Activated naive CD8-positive, alpha-beta T cell treated with anti-CD3 and anti-CD28 coated beads for 36 hours (primary cell): ENCODE data around the gene LRRC4. TPM values are rescaled to one million over a fixed set of nuclear protein-coding genes. Genes with fewer than 3 reads are reported as not detected.

Experiments used
- DNase-seq: peaks from one replicate; pipeline ENCODE4 v3.0.0; 2021
- H3K27ac Mint-ChIP-seq: one replicate; pipeline ENCODE4 v1.8.0; 2022; ENCODE audit warnings: mild to moderate bottlenecking, moderate library complexity, mixed read lengths
- H3K27me3 Mint-ChIP-seq: one replicate; pipeline ENCODE4 v1.8.0; 2022; ENCODE audit warnings: mild to moderate bottlenecking, mixed read lengths
- H3K36me3 Mint-ChIP-seq: one replicate; pipeline ENCODE4 v1.8.0; 2021; ENCODE audit warnings: mild to moderate bottlenecking, mixed read lengths
- H3K4me1 Mint-ChIP-seq: one replicate; pipeline ENCODE4 v1.8.0; 2021; ENCODE audit warnings: mixed read lengths
- H3K4me3 Mint-ChIP-seq: one replicate; pipeline ENCODE4 v1.8.0; 2022; ENCODE audit warnings: mild to moderate bottlenecking, moderate library complexity, mixed read lengths
- H3K9me3 Mint-ChIP-seq: one replicate; pipeline ENCODE4 v1.8.0; 2022; ENCODE audit warnings: mixed read lengths
- total RNA-seq, 2 experiments: library from RNA; stranded (reverse); gene quantifications; one replicate each; pipeline ENCODE4 v1.2.3, GENCODE V29; 2021

Gene LRRC4
- total RNA-seq, 2 experiments from 2014 or later: not detected

DNA sequence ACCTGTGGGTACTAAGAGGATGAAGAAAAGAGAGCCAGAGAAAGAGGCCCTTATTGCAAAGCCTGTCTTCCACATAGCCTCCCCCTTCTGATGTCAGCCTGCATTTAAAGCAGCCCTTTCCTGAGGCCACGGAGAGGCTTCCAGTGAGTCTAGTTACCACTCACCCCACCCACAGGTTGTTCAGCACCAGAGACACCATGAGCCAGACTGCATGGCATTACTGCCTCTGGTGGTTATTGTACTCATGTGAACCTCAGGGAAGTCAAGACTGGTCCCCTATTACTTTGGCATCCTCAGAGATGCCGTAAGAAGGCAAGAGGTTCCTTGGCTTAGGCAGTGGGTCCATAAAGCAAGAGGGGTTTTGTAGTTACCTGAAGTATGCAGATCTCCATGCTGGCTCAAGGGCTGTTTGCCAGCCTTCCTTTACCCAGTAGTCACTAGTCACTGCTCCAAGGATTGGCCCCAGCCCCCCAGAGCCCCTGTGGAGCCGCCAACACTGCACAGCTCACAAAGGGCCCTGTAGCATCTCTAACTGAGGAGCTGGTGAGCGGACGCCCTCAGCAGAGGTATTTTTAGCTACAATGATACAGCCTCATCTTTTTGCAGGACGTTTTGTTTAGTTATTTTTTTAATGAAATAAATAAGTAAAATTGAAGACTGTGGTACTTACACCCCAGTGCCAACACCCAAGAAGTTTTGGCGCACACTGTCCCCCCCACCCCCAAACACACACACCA is 20.7 kb downstream of the LRRC4 start:
- Mint-ChIP-seq H3K36me3 (peaks cover 16% of the 10 kb centered on the region), H3K27ac (no peak overlapping the region), H3K9me3 (no peaks in the 10 kb centered on the region), H3K4me3 (no peak overlapping the region), H3K27me3 (no peaks in the 10 kb centered on the region), H3K4me1 (peaks cover 3% of the 10 kb centered on the region)
- DNase-seq: no peak

DNA sequence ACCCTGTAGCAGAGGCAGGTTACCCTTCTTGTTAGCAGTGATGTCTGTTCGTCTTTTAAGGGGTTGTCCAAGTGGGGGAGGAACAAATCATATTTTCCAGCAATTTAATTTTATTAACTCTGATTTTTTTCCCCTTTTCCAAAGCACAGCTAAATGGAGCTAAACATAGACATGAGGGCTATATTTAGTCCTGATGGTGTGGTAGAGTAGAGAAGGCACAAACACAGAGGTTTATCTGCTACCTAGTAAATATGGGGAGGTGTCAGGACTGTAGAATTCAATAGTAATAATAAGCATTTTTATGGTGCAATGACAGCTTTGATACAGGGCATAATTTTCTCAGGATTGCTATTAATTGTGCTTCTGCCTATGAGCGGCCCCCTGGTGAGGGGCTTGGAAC is 22.5 kb downstream of the LRRC4 start:
- no peak overlapping the region for H3K27ac Mint-ChIP-seq
- peaks cover 7% of the 10 kb centered on the region for H3K4me1 Mint-ChIP-seq
- H3K36me3 Mint-ChIP-seq: peaks cover 16% of the 10 kb centered on the region
- H3K9me3 Mint-ChIP-seq: no peaks in the 10 kb centered on the region
- no peak for DNase-seq
- no peaks in the 10 kb centered on the region for H3K27me3 Mint-ChIP-seq
- H3K4me3 Mint-ChIP-seq: no peak overlapping the region

DNA sequence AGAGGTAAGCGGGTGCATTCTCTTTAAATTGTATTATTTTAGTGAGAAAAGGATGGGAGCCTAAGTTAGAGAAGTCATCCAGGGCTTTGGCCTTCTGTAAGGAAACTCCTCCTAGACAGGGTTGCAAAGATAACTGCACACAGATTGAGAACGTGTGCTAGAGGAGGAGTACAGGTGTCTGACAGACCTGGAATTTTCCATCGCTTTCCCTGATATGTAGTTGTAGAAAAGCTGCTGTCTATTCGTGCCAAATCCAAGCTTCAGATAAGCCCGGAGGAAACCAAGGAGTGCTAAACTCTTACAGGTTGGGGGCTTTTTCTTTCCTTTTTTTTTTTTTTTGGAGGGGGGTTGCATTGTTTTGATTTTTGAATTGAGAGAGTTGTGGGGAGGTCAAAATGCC is 23.1 kb downstream of the LRRC4 start:
- DNase-seq: no peak
- no peaks in the 10 kb centered on the region for H3K9me3 Mint-ChIP-seq
- peaks cover 10% of the 10 kb centered on the region for H3K4me1 Mint-ChIP-seq
- no peak overlapping the region for H3K27ac Mint-ChIP-seq
- no peak overlapping the region for H3K4me3 Mint-ChIP-seq
- H3K36me3 Mint-ChIP-seq: peaks cover 16% of the 10 kb centered on the region
- H3K27me3 Mint-ChIP-seq: no peaks in the 10 kb centered on the region

DNA sequence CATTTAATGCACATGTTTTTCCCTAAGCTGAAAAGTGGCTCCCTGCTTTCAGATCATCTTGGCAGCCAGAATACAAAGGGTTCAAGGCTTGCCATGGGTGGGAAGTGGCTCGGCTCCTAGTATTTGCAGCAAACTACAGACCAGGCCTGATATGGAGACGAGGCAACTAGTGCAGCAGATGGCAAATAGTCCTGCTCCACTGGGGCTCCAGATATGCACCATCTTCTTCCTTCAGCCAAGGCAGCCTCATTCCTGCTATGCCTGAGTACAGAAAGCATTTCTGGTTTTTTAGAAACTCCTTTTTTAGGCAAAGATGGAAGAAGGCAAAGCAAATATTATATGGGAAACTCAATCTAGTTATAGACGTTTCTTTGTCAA is 23.9 kb downstream of the LRRC4 start:
- Mint-ChIP-seq H3K27me3 (no peaks in the 10 kb centered on the region), H3K9me3 (no peaks in the 10 kb centered on the region), H3K27ac (no peak overlapping the region), H3K4me1 (peaks cover 15% of the 10 kb centered on the region), H3K36me3 (peaks cover 16% of the 10 kb centered on the region), H3K4me3 (no peak overlapping the region)
- no peak for DNase-seq

DNA sequence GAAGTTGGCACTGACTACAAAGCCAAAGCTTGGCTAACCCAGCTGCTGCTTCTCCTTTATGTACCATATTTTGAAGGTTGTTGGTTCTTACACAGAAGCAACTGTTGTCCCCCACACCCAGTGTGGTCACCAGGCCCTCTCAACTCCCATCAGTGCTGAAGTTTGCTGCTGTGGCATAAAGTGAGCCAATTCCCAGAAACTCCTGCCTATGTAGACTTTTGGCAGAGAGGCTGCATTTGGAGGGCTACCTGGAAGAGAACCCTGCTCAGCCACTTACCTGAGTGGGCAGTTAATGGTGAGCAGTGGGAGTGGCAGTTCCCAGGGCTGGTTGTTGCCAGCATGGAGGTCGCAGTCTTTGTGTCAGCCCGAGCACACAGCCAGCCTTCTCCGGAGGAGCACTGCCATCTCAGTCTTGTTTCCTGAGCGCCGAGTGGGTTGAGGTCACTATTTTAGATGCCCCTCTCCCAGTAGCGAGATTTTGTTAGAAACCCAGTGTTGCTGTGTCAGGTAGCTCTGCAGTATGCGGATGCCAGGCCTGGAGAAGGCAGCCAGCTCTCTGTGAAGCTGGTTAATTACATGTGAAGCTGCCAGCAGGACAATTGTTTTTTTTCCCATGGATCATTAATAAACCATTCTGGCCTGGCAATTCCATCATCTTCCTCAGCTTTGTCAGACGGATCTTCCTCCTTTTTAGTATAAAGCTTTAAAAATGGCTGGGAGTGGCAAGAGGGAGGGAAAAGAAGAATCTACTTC is 24.5 kb downstream of the LRRC4 start:
- Mint-ChIP-seq H3K9me3 (no peaks in the 10 kb centered on the region), H3K27ac (no peak overlapping the region)
- no peak for DNase-seq

DNA sequence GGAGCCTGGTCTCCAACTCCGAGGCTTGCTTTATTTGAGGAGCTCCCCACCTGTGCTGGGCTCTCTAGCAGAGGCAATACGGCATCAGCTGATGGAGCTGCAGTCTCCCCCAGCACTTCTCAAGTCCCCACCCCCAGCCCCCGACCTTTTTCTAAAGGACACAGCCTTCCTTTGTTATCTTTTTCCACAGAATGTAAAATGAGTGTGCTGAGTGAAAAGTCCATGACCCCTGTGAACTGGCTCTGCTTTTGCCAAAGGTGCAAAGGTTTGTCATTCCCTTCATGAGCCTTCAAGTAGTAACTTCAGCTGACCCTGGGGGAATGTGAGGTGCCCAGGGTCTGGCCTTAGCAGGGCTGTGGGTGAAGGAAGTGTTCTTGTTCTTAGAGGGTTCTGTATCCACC is 25.5 kb downstream of the LRRC4 start:
- Mint-ChIP-seq H3K27me3 (no peaks in the 10 kb centered on the region), H3K27ac (no peak overlapping the region), H3K4me3 (no peak overlapping the region), H3K4me1 (peaks cover 17% of the 10 kb centered on the region), H3K36me3 (peaks cover 20% of the 10 kb centered on the region), H3K9me3 (no peaks in the 10 kb centered on the region)
- DNase-seq: no peak

More for the DNA sequence above, 24.5 kb downstream of the LRRC4 start:
- Mint-ChIP-seq H3K36me3 (peaks cover 18% of the 10 kb centered on the region), H3K27me3 (no peaks in the 10 kb centered on the region), H3K4me3 (no peak overlapping the region), H3K4me1 (peaks cover 15% of the 10 kb centered on the region)

DNA sequence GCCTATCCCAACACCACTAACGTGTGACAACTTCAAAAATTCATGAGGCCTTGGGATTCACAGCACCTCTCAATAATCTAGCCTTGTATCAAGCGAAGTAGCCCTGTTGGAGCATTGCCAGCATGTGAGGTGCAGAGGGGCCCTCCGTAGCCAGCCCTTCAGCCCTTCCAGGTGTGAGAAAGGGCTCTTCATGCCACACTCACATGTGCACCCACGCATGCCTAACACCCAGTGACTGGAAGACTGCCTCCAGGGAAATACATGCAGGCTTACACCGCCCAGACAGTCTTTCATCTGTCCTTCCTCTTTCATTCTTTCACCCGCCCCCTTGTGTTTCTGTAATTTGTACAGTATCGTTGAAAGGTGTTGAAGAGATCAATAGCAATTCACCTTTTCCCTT is 26.1 kb downstream of the LRRC4 start:
- H3K27me3 Mint-ChIP-seq: no peaks in the 10 kb centered on the region
- DNase-seq: no peak
- no peak overlapping the region for H3K4me3 Mint-ChIP-seq
- no peak overlapping the region for H3K27ac Mint-ChIP-seq
- H3K36me3 Mint-ChIP-seq: peaks cover 20% of the 10 kb centered on the region
- no peaks in the 10 kb centered on the region for H3K9me3 Mint-ChIP-seq
- H3K4me1 Mint-ChIP-seq: peaks cover 18% of the 10 kb centered on the region

DNA sequence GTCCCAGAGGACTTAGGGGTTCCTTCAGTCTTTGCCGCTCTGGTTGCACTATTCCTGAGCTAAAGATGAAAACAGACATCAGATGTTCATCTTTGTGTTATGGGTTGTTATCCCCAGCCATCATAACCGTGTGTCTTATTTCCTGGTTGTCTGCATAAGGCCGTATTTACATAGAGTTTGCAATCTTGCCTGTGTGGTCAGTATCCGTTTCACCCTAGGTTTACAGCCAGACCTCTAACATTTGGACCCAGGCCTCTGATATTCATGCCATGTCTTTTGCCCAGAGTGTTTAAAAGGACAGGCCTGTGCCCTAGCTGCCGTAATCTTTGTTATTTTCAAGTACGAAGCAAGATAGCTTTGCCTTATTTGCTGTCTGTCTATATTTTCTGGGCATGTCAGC is 26.6 kb downstream of the LRRC4 start:
- DNase-seq: no peak
- Mint-ChIP-seq H3K36me3 (peaks cover 17% of the 10 kb centered on the region), H3K4me1 (peaks cover 18% of the 10 kb centered on the region), H3K4me3 (no peak overlapping the region), H3K27ac (no peak overlapping the region), H3K27me3 (no peaks in the 10 kb centered on the region), H3K9me3 (no peaks in the 10 kb centered on the region)

DNA sequence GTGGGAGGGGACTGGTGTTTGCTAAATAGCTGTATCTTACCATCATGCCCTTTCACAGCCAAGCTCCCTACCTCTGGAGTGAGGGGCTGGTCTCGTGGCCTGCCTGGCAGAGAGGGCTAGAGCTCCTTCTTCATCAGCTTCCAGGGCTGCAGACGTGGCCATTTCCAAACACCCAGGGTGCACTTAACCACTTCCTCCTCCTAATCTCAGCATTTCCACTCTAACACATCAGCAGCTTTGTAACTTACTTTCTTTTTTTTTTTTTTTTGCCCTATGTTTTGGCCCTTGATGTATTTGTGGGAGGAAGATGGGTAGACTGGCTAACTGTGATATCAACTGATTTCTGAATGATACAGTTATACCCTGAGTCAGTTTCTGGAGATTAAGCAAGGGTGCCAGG is 27.4 kb downstream of the LRRC4 start:
- Mint-ChIP-seq H3K4me1 (peaks cover 18% of the 10 kb centered on the region), H3K27ac (no peak overlapping the region), H3K4me3 (no peak overlapping the region), H3K9me3 (no peaks in the 10 kb centered on the region), H3K27me3 (no peaks in the 10 kb centered on the region), H3K36me3 (peaks cover 17% of the 10 kb centered on the region)
- no peak for DNase-seq

DNA sequence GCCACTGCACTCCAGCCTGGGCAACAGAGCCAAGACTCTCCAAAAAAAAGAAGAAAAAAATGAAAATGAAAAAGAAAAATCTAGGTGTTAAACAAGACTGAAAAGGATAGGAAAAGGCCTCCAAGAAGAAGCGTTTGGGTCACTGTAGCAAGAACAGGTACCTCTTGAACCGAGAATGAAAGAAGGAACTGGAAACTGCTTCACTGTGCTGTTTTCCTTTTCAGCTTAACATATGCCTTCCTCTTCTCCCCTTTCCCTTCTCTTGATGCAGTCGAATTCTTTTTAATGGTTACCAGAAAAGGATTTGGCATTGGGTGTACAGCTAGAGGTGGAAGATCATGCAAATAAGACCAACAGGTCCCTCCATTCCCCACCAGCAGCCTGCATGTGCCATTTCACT is 28.1 kb downstream of the LRRC4 start:
- no peaks in the 10 kb centered on the region for H3K9me3 Mint-ChIP-seq
- H3K4me3 Mint-ChIP-seq: no peak overlapping the region
- H3K36me3 Mint-ChIP-seq: peaks cover 13% of the 10 kb centered on the region
- H3K4me1 Mint-ChIP-seq: peaks cover 18% of the 10 kb centered on the region
- H3K27me3 Mint-ChIP-seq: no peaks in the 10 kb centered on the region
- DNase-seq: no peak
- no peak overlapping the region for H3K27ac Mint-ChIP-seq

DNA sequence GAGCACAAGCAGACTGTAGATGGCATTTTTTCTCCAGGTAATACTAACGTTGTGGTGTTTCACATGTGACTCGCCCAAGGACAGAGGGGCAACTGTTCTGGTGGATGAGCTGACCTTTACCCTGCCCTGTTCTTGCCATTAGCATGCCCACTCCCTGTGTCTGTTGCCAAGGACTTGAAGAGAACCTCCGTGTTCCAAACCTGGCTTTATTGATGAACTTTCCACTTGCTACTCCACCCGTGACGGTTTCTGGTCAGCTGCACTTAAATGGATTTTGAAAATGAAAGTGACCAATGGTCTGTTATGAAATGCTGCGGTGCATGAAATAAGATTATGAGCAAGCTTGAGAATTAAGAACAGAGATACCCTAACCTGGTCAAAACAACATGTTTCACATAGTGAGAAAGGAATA is 30.4 kb downstream of the LRRC4 start:
- DNase-seq: no peak
- H3K4me3 Mint-ChIP-seq: no peak overlapping the region
- no peaks in the 10 kb centered on the region for H3K9me3 Mint-ChIP-seq
- H3K4me1 Mint-ChIP-seq: peaks cover 16% of the 10 kb centered on the region
- no peaks in the 10 kb centered on the region for H3K27me3 Mint-ChIP-seq
- no peak overlapping the region for H3K27ac Mint-ChIP-seq
- peaks cover 12% of the 10 kb centered on the region for H3K36me3 Mint-ChIP-seq

DNA sequence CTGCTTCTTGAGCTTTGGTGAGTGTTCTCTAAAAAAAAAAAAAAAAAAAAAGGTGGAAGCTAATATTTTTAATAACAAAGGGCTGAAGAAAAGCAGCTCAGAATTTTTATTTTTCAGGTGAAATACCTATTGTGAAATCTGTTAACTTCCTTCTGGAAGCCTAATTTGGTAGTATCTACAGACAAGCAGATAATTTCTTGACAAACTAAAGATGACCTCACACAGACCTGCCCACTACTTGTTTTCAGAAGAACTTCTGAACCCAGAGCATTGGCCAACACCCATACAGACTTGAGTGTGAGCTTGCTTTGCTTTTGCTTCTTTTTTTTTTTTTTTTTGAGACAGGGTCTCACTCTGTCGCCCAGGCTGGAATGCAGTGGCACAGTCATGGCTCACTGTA is 31.2 kb downstream of the LRRC4 start:
- DNase-seq: no peak
- Mint-ChIP-seq H3K4me1 (peaks cover 15% of the 10 kb centered on the region), H3K9me3 (no peaks in the 10 kb centered on the region), H3K27me3 (no peaks in the 10 kb centered on the region), H3K36me3 (peaks cover 12% of the 10 kb centered on the region), H3K27ac (no peak overlapping the region), H3K4me3 (no peak overlapping the region)

DNA sequence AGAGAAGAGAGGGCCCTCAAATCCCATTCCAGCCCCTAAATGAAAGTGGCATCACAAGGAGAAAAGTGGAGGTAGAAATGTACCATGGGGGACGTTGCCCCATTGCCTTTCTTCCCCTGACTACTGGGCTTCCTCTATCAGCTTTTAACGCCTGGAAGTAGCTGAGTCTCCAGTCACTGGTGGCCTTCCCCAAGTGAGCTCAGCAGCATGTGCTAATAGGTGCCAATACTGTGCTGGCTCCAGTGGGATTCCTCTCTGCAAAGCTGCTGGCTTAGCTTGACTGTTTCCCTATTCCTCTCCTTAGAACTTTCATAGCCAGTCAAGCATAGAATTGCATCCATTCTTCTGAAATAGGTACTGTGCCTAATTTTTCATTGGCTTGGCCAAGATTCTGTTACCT is 32.6 kb downstream of the LRRC4 start:
- no peak for DNase-seq
- Mint-ChIP-seq H3K27me3 (no peaks in the 10 kb centered on the region), H3K4me3 (no peak overlapping the region), H3K9me3 (no peaks in the 10 kb centered on the region), H3K27ac (no peak overlapping the region), H3K4me1 (peaks cover 11% of the 10 kb centered on the region), H3K36me3 (peaks cover 16% of the 10 kb centered on the region)

DNA sequence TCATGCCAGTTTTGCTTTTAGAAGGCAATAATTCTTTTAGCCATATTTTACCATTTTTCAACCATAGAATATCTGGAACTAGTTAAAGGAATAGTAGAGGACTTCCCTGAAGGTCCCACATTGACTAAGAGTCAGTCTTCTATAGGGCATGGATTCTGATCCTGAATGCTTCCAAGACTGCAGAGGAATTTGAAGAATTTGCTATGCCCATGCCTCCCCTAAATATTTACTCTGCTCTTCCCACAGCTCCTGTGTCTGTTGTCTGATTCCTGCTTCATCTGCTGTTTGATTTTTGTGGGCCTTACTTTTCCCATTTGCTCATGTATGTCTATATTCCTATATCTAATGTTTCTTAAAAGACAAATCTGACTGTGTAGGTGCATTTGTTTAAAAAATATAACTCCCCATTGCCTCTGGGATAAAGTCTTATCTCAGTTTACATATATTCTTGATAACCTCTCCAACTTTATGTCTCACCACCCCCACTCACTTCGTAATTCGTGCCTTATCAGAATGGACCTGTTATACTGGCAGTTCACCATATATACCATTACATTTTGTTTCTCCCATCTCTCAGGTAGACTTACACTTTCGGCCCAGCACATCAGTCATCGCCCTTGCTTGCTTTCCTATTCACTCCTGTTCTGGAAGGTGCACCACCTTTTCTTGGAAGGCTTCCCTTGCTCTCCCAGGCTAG is 33.9 kb downstream of the LRRC4 start:
- Mint-ChIP-seq H3K9me3 (no peaks in the 10 kb centered on the region), H3K27me3 (no peaks in the 10 kb centered on the region), H3K4me1 (peaks cover 3% of the 10 kb centered on the region), H3K4me3 (no peak overlapping the region), H3K27ac (no peak overlapping the region), H3K36me3 (peaks cover 19% of the 10 kb centered on the region)
- DNase-seq: no peak

DNA sequence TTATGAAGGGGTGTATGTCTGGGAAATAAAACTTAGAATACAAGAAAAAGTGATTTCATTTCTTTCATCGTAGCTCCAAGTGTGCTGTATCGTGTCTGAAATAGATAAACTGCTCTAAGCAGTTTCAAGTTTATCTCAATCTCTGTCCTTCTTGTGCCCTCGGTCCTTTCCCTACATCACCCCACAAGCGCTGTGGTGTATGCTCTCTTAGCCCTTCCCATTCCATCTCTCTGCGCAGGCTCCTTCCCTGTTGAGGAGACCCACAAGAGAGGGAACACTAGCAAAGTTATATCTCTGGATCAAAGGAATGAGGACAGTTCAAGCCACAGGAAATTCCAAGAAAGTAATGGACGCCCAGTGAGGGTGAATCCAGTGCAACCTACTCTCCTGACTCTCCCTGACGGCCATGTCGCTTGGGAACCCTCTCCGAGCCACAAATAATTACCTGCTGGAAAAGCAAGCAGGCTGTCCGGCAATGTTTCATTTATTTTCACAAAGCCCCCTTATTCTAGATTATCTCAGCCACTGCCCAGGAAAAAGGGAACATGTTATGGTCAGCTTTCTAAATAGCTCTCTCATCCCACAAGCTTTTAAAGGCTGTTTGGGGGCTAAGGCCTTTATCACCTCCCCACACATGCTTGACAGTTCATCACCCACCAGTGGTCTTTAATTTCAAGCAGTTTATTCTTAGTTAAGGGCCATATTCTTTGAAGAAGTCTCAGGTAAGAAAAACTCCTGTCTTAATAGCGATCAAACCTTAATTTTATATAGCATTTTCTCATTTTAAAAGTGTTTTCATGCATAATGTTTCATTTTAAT is 34.8 kb downstream of the LRRC4 start:
- Mint-ChIP-seq H3K9me3 (no peaks in the 10 kb centered on the region), H3K4me1 (peaks cover 3% of the 10 kb centered on the region), H3K27ac (no peak overlapping the region), H3K36me3 (peaks cover 17% of the 10 kb centered on the region), H3K27me3 (no peaks in the 10 kb centered on the region), H3K4me3 (no peak overlapping the region)
- no peak for DNase-seq
